ENCODE data around the gene EDNRA.
"Not testable (repeated sequence)": the region's sequence is repeated elsewhere in the genome, so short reads cannot be mapped to it uniquely, and the experiment has no call there.

Gene EDNRA

GRCh38 chr4:147480891-147481576 is at the start of gene EDNRA:
Gene EDNRA, plus strand, starts transcription at chr4:147481097. Its CDS starts 4,585 bp downstream, at chr4:147485682.
- DNase-seq (ENCODE audit: low read depth): no peak

DNA sequence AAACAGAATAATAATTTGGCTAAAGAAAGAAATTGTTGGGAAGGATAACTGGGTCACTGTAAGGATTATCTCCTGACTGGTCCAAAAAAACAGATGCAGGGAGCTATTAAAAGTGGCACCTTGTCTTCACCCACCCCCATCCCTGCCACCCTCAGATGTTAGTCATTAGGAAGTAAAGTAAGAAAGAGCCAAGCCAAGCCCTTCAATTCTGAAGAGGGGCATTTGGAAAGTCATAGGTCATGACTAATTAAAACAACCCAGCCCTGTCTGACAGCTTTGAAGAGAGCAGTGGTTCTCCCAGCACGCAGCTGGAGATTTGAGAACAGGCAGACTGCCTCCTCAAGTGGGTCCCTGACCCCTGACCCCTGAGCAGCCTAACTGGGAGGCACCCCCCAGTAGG is 46.5 kb upstream of the EDNRA start:
- not testable (repeated sequence) for DNase-seq (ENCODE audit: low read depth)

DNA sequence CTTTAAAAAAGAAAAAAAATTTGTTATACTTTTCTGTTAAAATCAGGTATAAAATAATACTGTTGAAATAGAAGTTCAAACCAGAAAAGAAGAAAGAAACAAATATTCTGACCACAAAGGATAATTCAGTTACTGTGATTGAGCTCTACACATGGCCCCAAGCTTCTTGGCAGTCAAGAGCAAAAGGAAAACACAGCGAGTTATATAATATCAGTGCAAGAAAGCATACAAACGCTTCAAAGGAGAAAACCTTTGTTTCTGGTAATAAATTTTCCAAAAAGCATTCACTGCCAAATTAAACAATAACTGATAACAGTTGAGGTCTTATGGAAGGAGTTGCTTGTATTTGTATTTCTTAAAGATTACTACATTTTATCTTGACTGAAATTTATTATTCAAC is 40.5 kb upstream of the EDNRA start:
- DNase-seq (ENCODE audit: low read depth): no peak

DNA sequence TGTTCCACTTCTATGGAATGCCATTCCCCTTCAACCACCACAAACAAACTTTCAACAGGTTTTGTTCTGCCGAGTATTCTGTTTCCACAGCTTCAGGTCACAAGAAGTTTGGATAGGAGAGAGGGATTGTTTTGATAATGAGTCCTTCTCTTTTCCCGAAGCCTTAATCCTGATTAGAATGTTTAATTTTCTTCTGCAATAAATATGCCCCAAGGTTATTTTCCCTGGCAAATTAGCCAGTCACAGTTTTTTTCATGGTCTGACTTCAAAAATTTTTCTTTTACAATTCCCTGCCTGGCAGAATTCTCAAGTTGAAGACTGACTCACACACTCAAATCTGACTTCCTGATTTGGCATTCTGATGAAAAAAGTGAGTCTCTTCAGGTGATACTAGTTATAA is 33.1 kb upstream of the EDNRA start:
- DNase-seq (ENCODE audit: low read depth): no peak

- DNase-seq (ENCODE audit: low read depth): no peak
Observed at GRCh38 chr4:147453561-147454141, 27.2 kb upstream of the EDNRA start.

DNA sequence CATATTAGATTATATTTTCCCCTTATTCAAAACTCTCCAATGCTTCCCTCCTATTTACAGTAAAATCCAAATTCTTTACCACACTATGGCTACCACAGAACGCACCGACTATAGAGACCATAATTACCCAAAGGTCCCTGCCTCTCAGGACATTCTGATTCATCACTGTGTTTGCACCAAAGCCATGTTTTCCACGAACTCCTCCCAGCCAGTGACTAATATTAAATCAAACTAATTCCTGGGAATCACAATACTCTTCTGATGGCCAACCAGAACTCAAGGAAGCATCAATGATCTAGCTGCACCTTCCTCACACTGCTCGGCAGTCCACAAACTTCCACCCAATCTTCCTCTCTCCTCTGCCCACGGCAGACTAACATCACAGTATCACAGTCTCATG is 24.2 kb upstream of the EDNRA start:
- DNase-seq (ENCODE audit: low read depth): no peak

DNA sequence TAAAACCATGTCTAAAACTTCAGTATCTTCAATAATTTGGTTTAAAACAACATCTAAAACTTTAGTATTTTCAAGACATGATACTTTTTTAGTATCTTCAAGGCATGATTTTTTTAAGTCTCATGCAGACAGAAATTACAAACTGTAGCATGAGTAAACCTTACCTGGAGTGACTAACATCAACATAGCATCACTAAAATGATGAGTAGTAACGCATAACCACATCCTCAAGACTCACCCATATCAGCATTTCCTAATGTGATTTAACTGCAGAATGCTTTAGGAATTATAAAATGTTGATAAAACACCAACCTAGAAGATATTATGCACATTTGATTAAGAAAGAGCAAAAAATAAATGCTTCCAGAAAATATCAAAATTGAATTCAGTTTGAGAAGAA is 19.7 kb upstream of the EDNRA start:
- no peak for DNase-seq (ENCODE audit: low read depth)

GRCh38 chr4:147463065-147463464 is 17.8 kb upstream of the EDNRA start:
- no peak for DNase-seq (ENCODE audit: low read depth)

- no peak for DNase-seq (ENCODE audit: low read depth)
Observed at GRCh38 chr4:147465461-147465860, 15.4 kb upstream of the EDNRA start.

DNA sequence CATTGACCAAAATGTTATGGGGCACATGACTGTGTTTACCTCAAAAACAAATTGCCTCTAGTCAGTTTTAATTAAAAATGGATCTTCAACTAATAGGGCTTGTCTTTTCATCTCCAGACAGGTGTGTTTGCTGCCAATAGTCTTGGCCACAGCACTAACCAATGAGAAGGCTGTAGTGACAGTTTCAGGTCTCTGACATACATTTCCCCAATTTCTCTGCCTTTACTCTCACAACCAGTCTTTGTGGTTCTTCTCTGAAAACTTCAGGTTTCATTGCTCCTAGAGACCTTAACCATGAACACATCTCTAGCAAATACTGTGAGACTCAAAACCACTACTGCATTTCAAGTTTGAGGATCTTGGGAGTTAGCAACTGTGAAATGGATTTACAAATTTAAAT is 3.5 kb upstream of the EDNRA start:
- DNase-seq (ENCODE audit: low read depth): no peak

- DNase-seq (ENCODE audit: low read depth): no peak
Observed at GRCh38 chr4:147479376-147479775, 1.5 kb upstream of the EDNRA start.

DNA sequence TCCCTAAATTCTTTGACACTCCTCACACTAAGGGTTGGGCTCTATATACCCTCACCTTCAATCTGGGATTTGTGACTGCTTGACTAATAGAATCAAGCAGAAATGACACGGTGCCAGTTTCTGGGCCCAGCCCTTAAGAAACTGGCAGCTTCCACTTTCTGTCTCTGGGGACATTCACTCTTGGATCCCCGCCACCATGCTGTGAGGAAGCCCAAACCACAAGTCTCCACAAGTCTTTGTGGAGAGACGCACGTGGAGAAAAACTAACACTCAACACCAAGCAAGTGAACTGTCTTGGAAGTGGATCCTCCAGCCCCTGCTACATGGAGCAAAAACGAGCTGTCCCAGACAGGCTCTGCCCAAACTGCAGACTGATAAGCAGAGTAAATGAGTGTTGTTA is 1.1 kb upstream of the EDNRA start:
- DNase-seq (ENCODE audit: low read depth): no peak

DNA sequence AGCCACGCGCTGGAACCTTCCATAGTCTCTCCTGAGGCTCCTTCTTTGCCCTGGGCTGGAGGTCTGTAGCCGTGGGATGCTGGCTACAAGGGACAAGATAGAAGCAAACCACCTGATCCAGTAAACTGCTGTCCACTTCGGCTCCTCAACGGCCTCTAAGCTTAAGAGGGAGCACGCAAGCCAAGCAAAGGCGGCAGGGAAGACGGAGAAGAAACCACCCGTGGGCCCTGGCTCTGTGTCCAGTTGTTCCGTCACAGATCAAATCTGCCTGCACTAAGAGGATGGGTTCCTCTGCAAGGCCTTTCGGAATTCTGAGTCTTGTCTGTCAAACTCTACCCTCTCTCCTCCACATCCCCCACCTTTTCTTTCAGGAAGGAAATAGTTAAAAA is 401 bp upstream of the EDNRA start:
- no peak for DNase-seq (ENCODE audit: low read depth)

DNA sequence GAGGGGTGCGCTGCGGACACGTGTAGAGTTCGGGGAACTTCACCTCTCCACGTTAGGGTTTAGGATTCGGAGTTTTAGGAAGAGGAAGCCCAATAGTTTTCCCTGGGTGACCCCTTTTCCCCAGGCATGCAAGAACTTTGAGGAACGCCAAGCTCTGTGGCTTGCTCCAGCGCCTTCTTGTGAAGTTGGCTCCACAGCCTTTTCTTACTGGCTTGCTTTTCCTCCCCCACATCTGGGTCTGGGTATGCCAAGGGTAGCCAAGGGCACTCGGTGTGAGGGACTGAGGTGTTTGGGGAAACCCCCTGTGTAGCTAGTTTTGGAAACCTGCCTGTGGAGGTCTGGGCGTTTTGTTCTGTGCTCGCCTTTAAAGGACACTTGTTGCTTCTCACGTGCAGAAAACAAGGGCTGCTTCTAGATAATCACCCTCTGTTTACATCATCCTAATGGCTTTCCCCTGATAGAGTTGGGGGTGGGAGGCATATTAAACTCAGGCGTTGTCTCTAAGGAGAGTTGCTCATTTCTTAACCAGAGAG is 746 bp downstream of the EDNRA start:
- no peak for DNase-seq (ENCODE audit: low read depth)

DNA sequence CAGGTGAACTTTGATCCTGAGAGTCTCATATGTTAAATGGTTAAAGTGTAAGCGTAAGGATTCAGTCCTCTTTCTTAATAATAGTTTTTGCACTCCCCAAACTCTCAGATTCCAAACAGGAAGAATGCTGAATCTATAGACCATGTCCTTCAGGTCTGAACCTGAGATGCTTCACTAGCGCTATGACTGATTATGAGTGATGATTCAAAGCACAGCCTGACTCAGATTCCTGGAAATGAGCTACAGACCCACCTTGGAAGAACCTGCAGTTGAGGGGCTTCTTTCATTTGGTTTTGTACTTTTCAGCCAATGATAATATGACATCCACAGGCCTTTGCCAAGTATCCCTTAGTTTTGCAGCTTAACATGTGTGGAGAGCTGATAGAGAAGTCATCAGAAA is 1.4 kb downstream of the EDNRA start:
- DNase-seq (ENCODE audit: low read depth): no peak

DNA sequence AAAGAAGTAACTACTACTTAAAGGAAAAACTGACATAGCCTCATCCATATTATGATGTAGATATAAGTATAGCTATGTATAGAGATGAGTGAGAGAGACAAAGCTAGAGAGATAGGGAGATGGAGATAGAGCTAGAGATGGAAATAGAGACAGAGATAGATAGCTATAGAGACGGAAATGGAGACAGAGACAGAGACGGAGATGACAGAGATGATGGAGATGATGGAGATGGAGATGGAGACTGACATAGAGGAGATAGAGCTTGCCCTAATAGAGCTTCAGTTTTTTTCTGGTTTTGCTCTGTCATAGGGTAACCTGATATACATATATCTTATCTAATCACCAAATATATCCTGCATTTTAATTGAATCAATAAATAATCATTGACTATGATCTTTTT is 4.3 kb downstream of the EDNRA start:
- DNase-seq (ENCODE audit: low read depth): no peak

DNA sequence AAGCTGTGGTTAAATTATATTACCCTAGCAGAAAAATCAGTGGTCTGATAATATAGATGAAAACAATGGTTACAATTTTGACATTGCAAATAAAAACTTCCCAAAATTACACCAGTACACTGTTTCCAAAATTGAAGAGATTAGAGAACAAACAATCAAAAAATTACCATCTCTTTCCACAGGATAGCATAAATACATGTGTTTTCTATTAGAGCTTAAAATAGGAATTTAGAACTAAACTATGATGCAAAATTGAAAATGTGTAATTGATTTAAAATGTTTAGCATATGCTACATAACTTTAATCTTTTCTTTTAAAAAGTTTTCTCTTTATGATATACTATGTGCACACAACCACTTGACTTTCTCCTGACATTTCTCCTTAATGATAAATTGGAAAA is 6.7 kb downstream of the EDNRA start:
- no peak for DNase-seq (ENCODE audit: low read depth)

GRCh38 chr4:147488556-147488955 is 7.7 kb downstream of the EDNRA start:
- DNase-seq (ENCODE audit: low read depth): no peak

DNA sequence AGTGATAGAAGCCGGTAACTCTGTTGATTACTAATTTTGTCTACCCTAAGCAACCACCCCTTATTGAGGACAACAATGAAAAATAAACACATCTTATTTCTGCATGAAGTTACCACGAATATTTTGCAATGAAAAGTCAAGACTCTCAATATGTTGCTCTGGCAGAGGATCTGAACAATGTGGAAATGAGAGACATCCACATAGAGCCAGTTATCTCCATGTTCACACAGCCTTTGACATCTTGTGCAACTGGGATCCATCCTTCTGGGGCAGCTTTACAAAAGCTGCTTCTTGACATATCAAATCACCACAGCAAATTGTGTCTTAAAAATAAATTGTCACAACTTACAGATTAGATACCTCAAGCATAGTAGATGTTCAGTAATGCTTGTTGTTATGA is 10.2 kb downstream of the EDNRA start:
- DNase-seq (ENCODE audit: low read depth): no peak

DNA sequence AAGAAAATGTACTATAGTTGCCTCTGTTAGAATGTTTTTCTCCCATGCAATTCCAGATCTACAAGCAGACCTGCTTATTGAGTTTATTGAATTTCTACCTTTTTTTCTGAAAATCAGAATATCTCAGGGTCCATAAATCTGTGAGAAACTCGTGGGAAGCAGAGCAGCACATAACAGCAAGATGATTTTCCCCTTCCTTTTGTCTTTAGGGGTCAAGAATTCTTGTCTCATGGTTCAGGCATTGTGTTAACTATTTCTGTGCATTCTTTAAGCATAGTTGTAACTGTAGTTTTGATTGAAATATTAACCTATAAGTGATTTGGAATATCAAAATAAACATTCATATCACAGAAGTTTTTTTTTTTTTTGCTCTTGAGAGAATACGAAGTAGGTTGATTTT is 11.4 kb downstream of the EDNRA start:
- DNase-seq (ENCODE audit: low read depth): no peak

- DNase-seq (ENCODE audit: low read depth): no peak
Observed at GRCh38 chr4:147492761-147493160, 11.9 kb downstream of the EDNRA start.

GRCh38 chr4:147493307-147493706 is 12.4 kb downstream of the EDNRA start:
- DNase-seq (ENCODE audit: low read depth): no peak

GRCh38 chr4:147494301-147494700 is 13.4 kb downstream of the EDNRA start:
- no peak for DNase-seq (ENCODE audit: low read depth)

- no peak for DNase-seq (ENCODE audit: low read depth)
Observed at GRCh38 chr4:147496500-147496899, 15.6 kb downstream of the EDNRA start.
